ENCODE measurements around the gene BCKDHB.

BCKDHB gene

DNA sequence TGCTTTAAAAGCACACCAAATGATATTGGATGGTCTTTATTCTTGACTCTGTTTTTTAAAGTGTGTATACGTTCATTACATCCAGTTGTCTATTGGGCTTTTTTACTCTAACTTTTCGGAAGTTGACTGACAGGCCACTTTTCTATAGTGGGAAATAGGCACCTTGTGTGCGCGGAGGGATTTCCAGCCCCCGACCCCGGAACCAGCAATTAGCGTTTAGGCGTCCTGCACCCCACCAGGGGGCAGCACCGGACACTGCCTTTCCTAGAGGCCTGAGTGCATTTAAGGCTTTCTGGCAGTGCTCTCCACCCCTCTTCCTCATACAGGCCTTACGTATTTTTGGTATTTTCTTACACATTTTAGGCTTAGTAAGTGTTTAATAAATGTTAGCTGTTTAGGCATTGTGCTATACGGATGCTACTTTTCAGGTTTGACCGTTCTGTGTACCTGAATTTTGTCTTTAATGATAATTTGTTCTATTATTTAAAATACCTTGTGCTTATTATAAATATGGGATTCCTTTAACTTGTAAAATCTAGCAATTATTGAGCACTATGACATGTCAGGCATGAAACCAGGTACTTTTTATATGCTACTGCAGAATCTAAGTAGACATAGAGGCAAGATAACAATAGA, 231.8 kb downstream of the BCKDHB start:
- DNase-seq = peak; percentile 69

- no peak for DNase-seq
Measured at GRCh38 chr6:80339421-80339820, 232.9 kb downstream of the BCKDHB start.

- DNase-seq = no peak
Measured at GRCh38 chr6:80340280-80340679, 233.8 kb downstream of the BCKDHB start.

DNA sequence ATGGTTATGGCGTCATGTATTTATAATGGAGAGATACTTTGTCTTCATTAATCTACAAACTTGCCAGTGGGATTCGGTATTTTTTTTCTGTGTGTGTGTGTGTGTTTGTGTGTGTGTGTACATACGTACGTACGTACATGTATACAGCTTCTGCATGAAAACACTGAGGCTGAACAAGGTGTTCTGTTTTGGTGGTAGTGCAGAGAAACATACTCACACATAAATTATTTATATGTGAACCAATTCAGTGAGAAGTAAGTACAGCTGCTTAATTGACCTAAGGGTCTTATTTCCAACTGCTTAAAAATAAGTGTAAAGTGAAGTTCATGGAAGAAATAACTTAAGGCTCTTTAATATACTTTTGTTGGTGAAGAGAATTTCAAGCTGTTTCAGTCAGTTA, 234.2 kb downstream of the BCKDHB start:
- DNase-seq = peak; percentile 38

DNA sequence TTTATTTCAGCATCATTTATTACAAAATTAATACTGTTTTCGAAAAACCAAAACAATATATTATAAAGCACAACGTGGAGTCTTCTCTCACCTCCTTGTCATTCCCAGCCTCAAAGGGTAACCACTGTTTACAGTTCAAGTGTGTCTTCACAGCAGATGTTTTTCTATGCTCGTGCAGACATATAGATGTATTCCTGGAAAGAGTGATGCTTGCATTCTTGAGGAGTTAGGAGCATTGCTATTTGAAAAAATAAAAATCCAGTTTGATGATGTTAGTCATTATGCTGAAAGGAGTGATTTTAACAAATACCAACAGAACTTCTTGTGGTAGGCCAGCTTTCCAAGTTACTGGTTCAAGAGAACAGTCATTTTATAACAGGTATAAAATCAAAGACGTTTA, 234.9 kb downstream of the BCKDHB start:
- no peak for DNase-seq

DNA sequence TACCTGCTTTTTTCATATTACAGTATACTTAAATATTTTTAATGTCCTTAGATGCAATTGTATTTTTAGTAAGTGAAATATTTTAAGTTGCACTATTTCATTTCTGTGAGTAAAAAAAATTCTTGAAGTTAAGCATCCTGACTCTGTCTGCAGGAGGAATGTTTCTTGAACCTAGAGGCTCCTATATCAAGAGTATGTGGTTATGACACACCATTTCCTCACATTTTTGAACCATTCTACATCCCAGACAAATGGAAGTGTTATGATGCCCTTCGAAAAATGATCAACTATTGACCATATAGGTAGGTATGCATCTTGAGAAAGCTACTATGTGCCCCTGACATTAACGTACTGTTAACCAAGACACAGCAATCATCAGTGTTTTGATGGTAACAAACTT, 237.0 kb downstream of the BCKDHB start:
- no peak for DNase-seq

- DNase-seq = no peak
Measured at GRCh38 chr6:80347101-80347500, 240.6 kb downstream of the BCKDHB start.

- DNase-seq = no peak
Measured at GRCh38 chr6:80348263-80348662, 241.8 kb downstream of the BCKDHB start.

- no peak for DNase-seq
Measured at GRCh38 chr6:80356000-80356399, 249.5 kb downstream of the BCKDHB start.

DNA sequence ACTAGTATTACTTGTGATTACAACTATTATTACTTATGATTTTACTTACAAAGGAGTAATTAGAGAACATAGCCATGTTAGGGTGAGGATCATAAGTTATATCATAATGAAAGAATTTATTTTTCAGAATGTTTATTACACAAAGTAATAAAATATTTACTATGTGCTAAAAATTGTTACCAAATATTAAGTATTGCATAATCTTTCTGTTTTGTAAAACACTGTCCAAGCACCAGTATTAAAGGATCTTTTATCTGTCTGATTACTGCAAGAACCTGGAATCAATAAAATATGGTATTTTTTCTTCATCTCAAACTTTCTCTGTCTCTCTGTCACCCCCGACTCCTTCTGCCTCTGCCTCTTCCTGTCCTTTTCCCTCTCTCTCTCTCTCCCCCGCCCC, 250.1 kb downstream of the BCKDHB start:
- no peak for DNase-seq

- DNase-seq = no peak
Measured at GRCh38 chr6:80357081-80357480, 250.6 kb downstream of the BCKDHB start.

DNA sequence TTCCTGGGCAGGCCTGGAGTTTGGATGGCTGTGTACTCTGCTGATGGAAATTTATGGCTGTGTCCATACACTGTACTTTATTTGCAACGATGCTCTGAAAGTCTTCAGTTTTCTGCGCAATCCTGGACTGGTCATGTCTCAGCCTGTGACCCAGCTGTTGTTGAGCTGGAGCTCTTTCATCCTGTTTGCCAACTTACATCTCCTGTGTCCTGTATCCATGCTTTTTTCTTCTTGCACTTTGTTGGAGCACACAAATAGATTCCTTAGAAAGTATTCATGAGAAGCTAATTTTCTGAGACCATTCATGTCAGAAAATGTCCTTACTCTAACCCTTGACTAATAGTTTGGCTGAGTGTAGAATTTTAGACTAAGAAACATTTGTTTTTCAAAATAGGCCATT, 251.2 kb downstream of the BCKDHB start:
- no peak for DNase-seq

DNA sequence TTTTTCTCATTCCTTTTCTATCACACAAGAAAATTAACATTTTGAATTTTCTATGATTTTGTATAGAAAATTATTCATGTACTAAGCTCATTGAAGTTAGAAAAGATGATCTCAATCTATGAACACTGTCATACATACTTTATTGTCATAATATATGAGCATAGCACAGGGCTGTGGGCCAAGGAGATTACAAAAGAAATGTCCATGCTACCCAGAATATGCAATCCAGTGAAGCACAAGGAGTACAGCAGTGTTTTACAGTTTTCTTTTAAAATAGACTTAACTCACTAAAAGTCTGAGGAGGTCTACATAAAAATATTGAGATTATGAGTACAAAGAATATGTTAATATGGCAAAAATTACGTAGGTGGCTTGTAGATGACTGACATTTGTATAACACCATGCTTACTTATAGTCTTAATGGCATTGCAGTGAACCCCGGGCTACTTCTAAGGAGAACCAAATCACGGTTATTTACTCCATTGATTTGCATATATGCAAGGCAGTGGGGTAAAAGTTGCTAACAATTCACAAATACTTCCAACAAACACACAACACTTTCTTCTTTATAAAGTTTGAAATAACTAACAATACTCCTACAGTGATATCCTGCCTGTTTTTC, 257.1 kb downstream of the BCKDHB start:
- DNase-seq = no peak

- DNase-seq = no peak
Measured at GRCh38 chr6:80364149-80364548, 257.7 kb downstream of the BCKDHB start.

DNA sequence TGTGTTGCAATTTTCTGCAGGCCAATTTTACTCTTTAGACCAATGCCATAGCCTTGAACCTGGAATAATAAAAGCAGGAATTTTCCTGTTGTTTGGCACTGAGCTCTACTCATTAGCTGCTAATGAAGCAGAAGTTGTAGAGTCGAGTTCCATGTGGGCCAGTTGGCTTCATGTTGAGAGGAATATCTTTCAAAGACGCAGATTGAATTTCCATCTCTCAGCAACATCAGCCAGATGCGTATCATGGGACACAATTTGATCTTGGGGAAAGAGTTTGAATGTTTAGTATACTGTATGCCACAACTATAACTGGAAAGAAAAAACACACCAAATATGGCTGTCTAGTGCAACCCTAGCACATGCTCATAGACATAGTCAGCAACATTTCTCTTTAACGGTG, 259.6 kb downstream of the BCKDHB start:
- DNase-seq = no peak

- DNase-seq = no peak
Measured at GRCh38 chr6:80366714-80367113, 260.2 kb downstream of the BCKDHB start.

DNA sequence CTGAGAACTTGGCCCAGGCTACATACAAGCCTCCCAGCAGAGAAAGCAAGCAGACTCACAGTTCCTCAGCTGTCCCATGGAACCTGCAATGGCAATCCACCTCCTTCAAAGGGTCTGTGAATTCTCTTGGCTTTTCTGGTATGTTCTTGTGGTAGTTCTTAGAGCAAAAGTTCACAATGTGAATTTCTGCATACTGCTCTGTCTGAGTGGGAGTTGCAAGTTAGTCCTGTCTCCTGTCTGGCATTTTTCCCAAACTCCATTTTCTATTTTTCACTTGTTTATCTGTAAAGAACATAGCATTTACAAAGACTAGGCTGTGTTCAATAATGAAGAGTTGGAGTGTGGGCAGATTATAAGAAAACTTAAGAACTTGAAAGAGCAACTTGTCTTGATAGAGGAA, 269.9 kb downstream of the BCKDHB start:
- DNase-seq = no peak

DNA sequence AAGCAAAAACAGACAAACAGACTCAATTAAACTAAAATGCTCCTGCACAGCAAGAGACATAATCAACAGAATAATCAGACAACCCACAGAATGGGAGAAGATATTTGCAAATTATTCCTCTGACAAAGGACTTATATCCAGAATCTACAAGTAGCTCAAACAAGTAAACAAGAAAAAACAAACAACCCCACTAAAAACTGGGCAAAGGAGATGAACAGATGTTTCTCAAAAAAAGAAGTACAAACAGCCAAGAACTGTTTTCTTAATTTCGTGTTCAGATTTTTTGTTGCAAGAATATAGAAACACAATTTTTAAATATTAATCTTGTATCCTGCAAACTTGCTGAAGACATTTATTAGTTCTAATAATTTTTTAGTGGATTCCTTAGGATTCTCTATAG, 274.1 kb downstream of the BCKDHB start:
- no peak for DNase-seq

- no peak for DNase-seq
Measured at GRCh38 chr6:80382811-80383210, 276.3 kb downstream of the BCKDHB start.

DNA sequence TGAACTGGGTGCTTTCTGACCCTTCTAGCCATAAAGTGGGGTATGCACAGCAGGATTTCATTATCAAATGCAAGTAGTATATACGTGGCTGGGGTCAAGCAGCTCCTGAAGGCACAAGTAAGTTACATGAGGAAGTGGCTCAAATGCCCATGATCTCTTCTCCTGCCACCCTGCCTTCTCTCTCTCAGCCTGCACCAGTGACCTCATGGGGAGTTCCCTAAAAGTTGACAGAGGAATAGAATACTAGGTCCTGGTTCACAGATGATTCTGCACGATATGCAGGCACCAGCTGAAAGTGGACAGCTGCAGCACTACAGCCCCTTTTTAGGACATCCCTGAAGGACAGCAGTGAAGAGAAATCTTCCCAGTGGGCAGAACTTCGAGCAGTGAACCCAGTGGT, 282.0 kb downstream of the BCKDHB start:
- DNase-seq = no peak

All from retina (tissue), 1 donor.